AG09309 (cell line): ENCODE data around the gene HOXC10.

Source experiments
- DNase-seq: peaks from one replicate; pipeline ENCODE4 v3.0.0-alpha.2; 2010; ENCODE audit warnings: low read depth
- H3K4me3 ChIP-seq: 2 replicates; pipeline ENCODE4 v1.5.1; 2011; ENCODE audit warnings: mild to moderate bottlenecking, low read depth, low read length, moderate library complexity; ENCODE audit not compliant: control insufficient read depth
- CTCF ChIP-seq: IDR thresholded peaks from 2 replicates; pipeline ENCODE4 v1.5.1; 2011; ENCODE audit warnings: mild to moderate bottlenecking, low read depth, low read length, inconsistent platforms; ENCODE audit not compliant: insufficient read depth, control insufficient read depth; ENCODE audit errors: missing control alignments

The HOXC10 gene

DNA sequence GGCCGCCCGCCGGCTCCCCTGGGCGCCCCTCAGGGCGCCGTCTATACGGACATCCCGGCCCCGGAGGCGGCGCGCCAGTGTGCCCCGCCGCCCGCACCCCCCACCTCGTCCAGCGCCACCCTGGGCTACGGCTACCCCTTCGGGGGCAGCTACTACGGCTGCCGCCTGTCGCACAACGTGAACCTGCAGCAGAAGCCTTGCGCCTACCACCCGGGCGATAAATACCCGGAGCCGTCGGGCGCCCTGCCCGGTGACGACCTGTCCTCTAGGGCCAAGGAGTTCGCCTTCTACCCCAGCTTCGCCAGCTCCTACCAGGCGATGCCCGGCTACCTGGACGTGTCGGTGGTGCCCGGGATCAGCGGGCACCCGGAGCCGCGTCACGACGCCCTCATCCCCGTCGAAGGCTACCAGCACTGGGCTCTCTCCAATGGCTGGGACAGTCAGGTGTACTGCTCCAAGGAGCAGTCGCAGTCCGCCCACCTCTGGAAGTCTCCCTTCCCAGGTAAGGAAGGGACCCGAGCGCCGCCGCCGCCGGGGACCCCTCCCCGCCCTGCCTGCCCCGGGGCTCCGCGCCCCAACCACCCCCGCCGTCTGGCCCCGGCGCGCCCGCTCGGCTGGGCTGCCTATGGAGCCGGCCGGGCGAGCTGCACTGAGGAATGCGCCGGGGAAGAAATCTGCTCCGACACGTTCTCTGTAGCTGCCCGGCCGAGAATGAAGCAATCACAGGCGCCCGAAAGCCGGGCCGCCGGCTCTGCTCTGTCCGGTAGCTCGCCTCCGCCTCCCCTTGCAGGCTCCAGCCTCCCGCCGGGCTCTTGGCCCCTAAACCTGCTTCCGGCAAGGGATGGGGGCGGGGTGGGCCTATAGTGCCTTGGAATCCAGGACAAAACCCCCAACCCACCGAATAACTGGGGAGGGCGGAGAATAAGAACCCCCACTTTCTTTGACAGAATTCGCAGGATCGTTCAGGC is 45.5 kb upstream of the HOXC10 start:
- peak; percentile 0 for DNase-seq
- TF ChIP-seq CTCF = no peak
- H3K4me3 ChIP-seq = peak overlapping the region; percentile 29

- H3K4me3 ChIP-seq = no peak overlapping the region
- TF ChIP-seq CTCF = no peak
- no peak for DNase-seq
These were observed 44.4 kb upstream of the HOXC10 start for GRCh38 chr12:53940443-53941014.

GRCh38 chr12:53941187-53941586 is 43.8 kb upstream of the HOXC10 start:
- no peak overlapping the region for H3K4me3 ChIP-seq
- no peak for DNase-seq
- TF ChIP-seq CTCF = no peak

DNA sequence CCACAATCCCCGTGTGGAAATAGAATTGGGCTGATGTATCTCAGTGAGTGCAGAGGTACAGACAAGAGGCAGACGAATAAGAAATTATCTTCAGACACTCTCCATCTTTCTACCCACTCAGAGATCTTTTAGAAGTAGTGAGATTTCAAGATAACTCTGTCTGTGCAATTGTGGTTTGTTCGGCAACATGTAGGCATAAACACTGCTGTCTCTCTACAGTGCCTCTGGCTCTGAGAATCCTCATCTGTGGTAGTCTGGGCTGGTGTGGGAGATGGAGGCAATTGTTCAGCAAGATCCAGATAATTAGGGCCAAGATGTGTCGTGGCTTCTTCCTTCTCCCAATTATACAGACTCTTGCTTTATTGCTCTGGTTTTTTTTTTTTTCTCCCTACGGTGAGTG is 43.2 kb upstream of the HOXC10 start:
- TF ChIP-seq CTCF = no peak
- DNase-seq = no peak
- H3K4me3 ChIP-seq = no peak overlapping the region

- DNase-seq = no peak
- no peak overlapping the region for H3K4me3 ChIP-seq
- no peak for TF ChIP-seq CTCF
These were observed 42.4 kb upstream of the HOXC10 start for GRCh38 chr12:53942467-53942997.

DNA sequence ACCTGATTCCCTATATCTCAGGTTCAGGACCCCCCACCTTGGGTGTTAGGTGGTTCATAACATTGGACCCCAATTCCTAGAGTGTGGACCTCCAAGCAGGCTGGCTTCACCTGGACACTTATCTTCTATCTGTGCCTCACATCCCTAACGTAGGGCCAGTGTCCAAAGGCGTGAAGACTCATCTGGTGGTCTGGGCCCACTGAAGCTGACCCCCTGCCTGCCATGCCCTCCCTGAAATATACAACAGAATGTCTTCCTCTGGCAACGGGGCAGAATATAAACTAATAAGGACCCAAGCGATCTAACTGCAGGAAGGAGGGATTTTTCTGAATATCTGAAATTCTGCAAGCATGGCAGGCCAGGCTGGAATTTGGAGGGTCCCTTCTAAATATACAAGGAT is 40.7 kb upstream of the HOXC10 start:
- DNase-seq = no peak
- no peak for TF ChIP-seq CTCF
- H3K4me3 ChIP-seq = no peak overlapping the region
